PFSK-1 (cell line): ENCODE data around the gene NLRC3.

Experiments used
- SIN3A ChIP-seq: IDR thresholded peaks from 2 replicates; pipeline ENCODE4 v1.6.1; 2012; ENCODE audit warnings: mild to moderate bottlenecking, low read length, moderate library complexity, borderline replicate concordance; ENCODE audit not compliant: insufficient read depth
- TAF1 ChIP-seq: IDR thresholded peaks from 2 replicates; pipeline ENCODE4 v1.6.1; 2012; ENCODE audit warnings: low read length, control low read depth, borderline replicate concordance; ENCODE audit not compliant: insufficient read depth

GRCh38 chr16:3518986-3519348, 58.2 kb downstream of the NLRC3 start:
- TF ChIP-seq SIN3A (no peak), TAF1 (no peak)
